Measurements from ENCODE around the gene KLHL7.
"Not testable (repeated sequence)": the region's sequence is repeated elsewhere in the genome, so short reads cannot be mapped to it uniquely, and the experiment has no call there.

KLHL7 gene

GRCh38 chr7:23181684-23182553 is 76.3 kb downstream of the KLHL7 start, which contains the start of gene NUP42:
Gene NUP42 (plus strand): TSS chr7:23182048. CDS start chr7:23182086, 38 bp downstream.
- no peak for TF ChIP-seq CTCF (IDR thresholded peaks at IDR 0.05; ENCODE audit: low read depth, low read length)

GRCh38 chr7:23183279-23184012 is 77.9 kb downstream of the KLHL7 start:
- TF ChIP-seq CTCF (IDR thresholded peaks at IDR 0.05; ENCODE audit: low read depth, low read length) = no peak
- peak overlapping the region; percentile 90 for H3K4me3 ChIP-seq (ENCODE audit: low read depth, low read length)

More at GRCh38 chr7:23181684-23182553, 76.3 kb downstream of the KLHL7 start, which contains the start of gene NUP42:
- peak within 1 kb of the TSS; percentile 90 for H3K4me3 ChIP-seq (ENCODE audit: low read depth, low read length)

GRCh38 chr7:23184291-23184690 is 78.7 kb downstream of the KLHL7 start:
- no peak overlapping the region for H3K4me3 ChIP-seq (ENCODE audit: low read depth, low read length)
- no peak for TF ChIP-seq CTCF (IDR thresholded peaks at IDR 0.05; ENCODE audit: low read depth, low read length)

- no peak overlapping the region for H3K4me3 ChIP-seq (ENCODE audit: low read depth, low read length)
- peak; percentile 34 for TF ChIP-seq CTCF (IDR thresholded peaks at IDR 0.05; ENCODE audit: low read depth, low read length)
Measured at GRCh38 chr7:23184709-23185359, 79.2 kb downstream of the KLHL7 start.

GRCh38 chr7:23185980-23186379 is 80.4 kb downstream of the KLHL7 start:
- TF ChIP-seq CTCF (IDR thresholded peaks at IDR 0.05; ENCODE audit: low read depth, low read length) = no peak
- H3K4me3 ChIP-seq (ENCODE audit: low read depth, low read length) = no peak overlapping the region

GRCh38 chr7:23191022-23191421 is 85.4 kb downstream of the KLHL7 start:
- no peak for TF ChIP-seq CTCF (IDR thresholded peaks at IDR 0.05; ENCODE audit: low read depth, low read length)

GRCh38 chr7:23193650-23194227 is 88.2 kb downstream of the KLHL7 start:
- H3K4me3 ChIP-seq (ENCODE audit: low read depth, low read length) = not testable (repeated sequence)

More at GRCh38 chr7:23191022-23191421, 85.4 kb downstream of the KLHL7 start:
- no peak overlapping the region for H3K4me3 ChIP-seq (ENCODE audit: low read depth, low read length)

All from WI38 (cell line).